SK-N-SH (cell line): ENCODE measurements around the gene EPB41L4A.

ENCODE experiments used
- GABPA ChIP-seq: IDR thresholded peaks from 2 replicates; pipeline ENCODE4 v1.4.0; 2012; ENCODE audit warnings: low read depth, mild to moderate bottlenecking
- GATA2 ChIP-seq: sonication (generic); formaldehyde crosslinking; IDR thresholded peaks from 2 replicates; pipeline ENCODE4 v1.5.0; 2020; ENCODE audit warnings: mild to moderate bottlenecking, missing genetic modification reagents
- POLR2AphosphoS5 ChIP-seq: IDR thresholded peaks from 2 replicates; pipeline ENCODE4 v1.6.1; 2012; ENCODE audit warnings: low read depth, low read length

- TF ChIP-seq GATA2 (CRISPR knock-in tag) (no peak), POLR2AphosphoS5 (no peak), GABPA (no peak)
Observed at GRCh38 chr5:112397690-112398089, 21.4 kb downstream of the EPB41L4A start.
